NCI-H128 (cell line): ENCODE measurements around the gene PLA1A.
"Not testable (repeated sequence)": the region's sequence is repeated elsewhere in the genome, so short reads cannot be mapped to it uniquely, and the experiment has no call there.

Experiments
- DNase-seq: peaks from one replicate; lab custom pipeline; 2025; ENCODE audit not compliant: unreplicated experiment; lab: John Stamatoyannopoulos, UW

PLA1A gene

DNA sequence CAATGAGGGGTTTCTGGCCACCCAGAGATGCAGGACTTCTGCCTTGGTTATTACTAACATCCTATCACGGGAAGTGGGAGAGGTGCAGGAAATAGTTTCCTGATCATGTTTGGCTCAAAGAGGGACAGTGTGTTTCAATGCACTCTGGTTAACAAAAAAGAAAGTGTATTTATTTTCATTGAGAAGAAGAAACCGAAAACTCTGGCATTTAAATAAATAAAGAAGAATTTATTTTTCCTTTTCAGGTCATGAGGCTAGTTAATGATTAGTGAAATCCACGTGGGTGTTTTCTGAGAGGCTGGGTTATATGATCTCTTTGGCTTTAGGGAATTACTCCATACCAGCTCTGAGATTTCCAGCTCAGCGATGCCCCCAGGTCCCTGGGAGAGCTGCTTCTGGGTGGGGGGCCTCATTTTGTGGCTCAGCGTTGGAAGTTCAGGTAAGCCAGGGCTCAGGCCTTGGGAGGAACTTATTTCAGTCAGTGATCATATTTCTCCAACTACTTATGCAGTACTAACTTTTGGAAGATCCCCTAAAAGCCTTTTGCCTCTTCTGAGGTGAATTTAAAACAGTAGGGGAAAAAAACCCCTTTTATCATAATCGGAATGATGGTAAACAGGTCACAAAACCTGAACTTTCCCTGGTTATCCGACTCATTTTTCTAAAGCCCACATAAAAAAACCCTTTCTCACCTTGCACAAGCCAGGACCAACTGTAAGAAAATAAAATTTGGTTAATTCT lies at the start of gene PLA1A:
TSS of gene PLA1A (plus strand) at position 338 of the 741 bp plus-strand sequence. CDS start at position 367, 29 bp downstream.
- DNase-seq, result no peak

- DNase-seq, result no peak
Measured at GRCh38 chr3:119548341-119548740, 49.3 kb upstream of the PLA1A start.

DNA sequence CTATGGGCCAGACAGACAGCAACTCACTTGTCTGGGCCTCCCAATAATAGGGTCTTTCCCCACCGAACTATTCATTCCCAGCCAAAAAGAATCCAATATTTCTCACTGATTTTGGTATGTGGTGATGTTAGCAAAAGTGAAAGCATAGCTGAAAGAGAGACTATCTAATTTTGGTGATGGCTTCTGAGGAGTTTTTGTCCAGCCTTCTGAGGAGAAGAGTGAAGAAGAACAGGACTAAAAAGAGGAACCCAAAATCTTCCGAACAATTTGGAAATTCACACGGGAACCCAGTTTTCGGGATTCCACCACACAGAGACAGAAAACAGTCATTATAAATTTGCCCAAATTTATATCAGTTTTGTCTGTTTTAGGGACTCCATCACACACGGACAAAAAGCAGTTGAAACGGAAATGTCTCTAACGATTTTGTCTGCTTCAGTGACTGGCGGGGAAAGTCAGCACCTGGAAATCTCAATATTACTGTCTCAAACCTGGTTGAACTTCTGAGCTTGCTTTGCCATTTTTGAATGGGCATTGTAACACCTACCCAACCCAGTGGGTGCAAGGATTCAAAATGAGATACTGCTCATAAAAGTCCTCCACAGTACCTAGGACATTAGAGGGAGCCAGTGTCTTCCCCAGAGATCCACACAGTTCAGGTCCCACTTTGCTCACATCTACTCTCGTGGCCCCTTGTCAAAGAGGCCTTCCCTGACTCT lies 47.3 kb upstream of the PLA1A start:
- no peak for DNase-seq

DNA sequence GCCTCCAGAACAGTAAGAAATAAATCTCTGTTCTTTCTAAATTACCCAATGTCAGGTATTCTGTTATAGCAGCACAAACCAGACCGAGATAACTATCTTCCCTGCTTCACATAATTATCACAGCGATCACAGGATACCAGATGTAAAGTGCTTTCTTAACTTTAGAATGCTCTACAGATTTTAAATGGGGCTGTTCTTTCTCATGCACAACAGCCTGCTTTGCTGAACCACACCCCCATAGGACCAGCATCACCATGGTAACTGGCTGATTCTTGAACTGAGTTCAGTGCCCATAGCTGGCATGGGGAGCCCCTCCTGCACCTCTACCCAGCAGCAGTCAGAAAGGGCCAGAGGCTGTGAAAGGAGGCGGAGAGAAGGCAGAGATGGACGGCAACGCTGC lies 46.1 kb upstream of the PLA1A start:
- DNase-seq, result no peak

DNA sequence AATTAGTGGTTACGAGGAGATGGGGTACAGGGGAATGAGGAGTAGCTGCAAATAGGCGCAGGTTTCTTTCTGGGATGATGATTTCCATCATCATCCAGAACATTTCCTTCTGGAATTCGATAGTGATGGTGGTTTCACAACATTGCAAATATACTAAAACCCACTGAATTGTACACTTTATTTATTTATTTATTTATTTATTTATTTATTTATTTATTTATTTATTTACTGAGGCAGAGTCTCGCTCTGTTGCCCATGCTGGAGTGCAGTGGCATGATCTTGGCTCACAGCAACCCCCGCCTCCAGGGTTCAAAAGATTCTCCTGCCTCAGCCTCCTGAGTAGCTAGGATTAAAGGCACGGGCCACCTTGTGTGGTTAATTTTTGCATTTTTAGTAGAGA lies 44.8 kb upstream of the PLA1A start:
- DNase-seq, result not testable (repeated sequence)

DNA sequence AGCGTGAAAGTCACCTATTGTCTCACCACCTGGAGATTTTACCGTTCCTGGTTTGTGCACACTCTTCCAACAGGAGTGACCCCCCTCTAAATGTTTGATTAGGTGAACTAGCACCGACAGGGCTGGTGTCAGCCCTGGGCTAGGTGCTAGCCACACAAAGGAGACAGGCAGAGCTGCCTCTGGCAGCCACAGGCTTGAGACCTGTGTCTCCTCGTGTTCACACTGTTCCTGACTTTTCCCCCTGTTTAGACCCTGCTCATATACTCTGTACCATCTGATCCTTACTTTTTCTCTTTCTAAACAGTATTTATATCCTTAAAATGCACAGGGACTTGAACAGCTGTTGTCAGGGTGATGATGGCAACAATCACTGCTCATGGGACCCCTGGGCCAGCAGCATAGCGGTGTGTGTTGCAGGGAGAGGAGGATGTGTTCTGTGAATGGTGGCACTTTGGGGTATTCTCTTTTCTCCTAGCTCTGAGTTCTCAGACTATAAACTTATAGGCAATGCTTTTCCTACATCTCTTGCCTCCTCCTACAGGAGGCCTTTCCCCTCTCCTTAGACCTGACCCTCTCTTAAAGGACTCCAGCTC lies 43.8 kb upstream of the PLA1A start:
- DNase-seq, result no peak

DNA sequence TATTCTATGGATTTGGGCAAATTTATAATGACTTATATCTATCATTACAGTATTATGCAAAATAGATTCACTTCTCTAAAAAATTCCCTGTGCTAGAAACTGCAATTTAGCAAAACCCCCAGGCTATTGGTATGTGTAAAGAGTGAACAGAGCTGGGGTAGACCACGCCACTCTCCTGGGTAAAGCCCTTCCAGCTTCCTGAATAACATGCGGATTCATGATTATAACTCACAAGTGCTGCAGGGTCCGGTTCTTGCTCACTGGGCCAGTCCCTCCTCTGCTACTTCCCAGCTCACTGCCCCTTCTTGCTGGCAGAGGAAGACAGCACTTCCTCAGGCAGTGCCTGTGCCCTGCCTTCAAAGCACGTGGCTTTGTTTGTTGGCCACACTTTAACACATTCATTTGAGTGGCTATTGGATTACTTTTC lies 42.4 kb upstream of the PLA1A start:
- DNase-seq, result no peak

- DNase-seq, result no peak
Measured at GRCh38 chr3:119555929-119556328, 41.8 kb upstream of the PLA1A start.

GRCh38 chr3:119557192-119557876 lies 40.4 kb upstream of the PLA1A start:
- no peak for DNase-seq

GRCh38 chr3:119557877-119558269 lies 39.8 kb upstream of the PLA1A start:
- no peak for DNase-seq

GRCh38 chr3:119558626-119559317 lies 38.9 kb upstream of the PLA1A start:
- DNase-seq, result no peak

- no peak for DNase-seq
Measured at GRCh38 chr3:119559441-119559963, 38.2 kb upstream of the PLA1A start, which contains the start of gene CD80. Gene CD80, minus strand, starts transcription at chr3:119559614. Its CDS starts 1,886 bp downstream, at chr3:119557728.

- DNase-seq, result no peak
Measured at GRCh38 chr3:119560160-119560559, 37.5 kb upstream of the PLA1A start.

- DNase-seq, result no peak
Measured at GRCh38 chr3:119562307-119562961, 35.3 kb upstream of the PLA1A start.

DNA sequence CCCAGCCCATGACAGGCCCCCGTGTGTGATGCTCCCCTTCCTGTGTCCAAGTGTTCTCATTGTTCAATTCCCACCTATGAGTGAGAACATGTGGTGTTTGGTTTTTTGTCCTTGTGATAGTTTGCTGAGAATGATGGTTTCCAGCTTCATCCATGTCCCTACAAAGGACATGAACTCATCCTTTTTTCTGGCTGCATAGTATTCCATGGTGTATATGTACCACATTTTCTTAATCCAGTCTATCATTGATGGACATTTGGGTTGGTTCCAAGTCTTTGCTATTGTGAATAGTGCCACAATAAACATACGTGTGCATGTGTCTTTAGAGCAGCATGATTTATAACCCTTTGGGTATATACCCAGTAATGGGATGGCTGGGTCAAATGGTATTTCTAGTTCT lies 34.4 kb upstream of the PLA1A start:
- DNase-seq, result not testable (repeated sequence)

DNA sequence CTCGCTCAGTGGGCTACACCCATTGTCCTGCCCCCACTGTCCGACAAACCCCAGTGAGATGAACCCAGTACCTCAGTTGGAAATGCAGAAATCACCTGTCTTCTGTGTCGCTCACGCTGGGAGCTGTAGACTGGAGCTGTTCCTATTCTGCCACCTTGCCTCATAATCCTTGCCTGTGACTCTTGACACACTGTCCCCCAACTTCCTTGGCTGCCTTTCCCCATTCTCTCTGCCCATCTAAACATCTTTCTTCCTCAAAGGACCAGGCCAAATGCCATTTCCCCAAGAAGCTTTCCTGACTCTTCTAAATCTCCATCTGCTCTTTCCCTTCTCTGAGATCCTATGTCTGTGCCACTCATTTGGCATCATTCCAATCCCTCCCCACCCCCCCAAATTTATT lies 28.5 kb upstream of the PLA1A start:
- DNase-seq, result no peak

DNA sequence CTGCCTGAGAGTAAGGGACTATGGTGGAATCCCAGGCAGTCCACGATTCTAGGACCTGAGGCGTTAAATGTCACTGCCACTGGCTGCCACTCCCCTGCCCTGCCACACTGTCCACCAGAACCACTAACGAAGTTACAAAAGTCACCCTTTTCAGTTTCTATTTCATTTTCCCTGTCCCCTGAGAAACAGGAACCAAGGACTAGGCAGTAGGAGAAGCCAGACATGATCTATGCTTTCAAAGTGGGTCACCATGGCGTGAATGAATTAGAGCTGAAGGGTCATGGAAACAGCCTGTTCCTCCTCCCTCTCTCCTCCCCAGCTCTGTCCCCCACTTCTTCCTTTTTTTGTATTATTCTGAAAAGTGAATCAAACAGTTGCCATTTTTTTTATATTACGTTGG lies 27.5 kb upstream of the PLA1A start:
- no peak for DNase-seq

- DNase-seq, result no peak
Measured at GRCh38 chr3:119571230-119571629, 26.5 kb upstream of the PLA1A start.

GRCh38 chr3:119571688-119572087 lies 26.0 kb upstream of the PLA1A start:
- DNase-seq, result no peak

DNA sequence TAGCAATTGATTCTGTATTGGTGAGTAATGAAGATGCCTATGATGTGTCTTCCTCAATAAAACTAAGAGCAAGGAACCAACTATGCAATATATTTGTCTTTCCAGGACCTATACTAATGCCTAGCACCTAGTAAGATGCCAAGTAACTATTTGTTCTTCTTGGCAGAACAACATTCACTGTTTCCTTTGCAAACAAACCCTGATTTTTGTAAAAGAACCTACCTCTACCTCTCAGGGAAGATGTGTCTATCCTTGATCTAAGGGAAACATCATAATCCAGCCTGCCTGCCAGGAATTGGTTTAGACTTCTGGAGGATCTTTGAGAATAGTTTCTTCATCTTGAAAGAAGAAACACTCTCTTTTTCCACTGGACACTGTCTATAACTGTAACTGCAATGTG lies 22.2 kb upstream of the PLA1A start:
- DNase-seq, result no peak
